ENCODE results near the gene GPR85.

DNA sequence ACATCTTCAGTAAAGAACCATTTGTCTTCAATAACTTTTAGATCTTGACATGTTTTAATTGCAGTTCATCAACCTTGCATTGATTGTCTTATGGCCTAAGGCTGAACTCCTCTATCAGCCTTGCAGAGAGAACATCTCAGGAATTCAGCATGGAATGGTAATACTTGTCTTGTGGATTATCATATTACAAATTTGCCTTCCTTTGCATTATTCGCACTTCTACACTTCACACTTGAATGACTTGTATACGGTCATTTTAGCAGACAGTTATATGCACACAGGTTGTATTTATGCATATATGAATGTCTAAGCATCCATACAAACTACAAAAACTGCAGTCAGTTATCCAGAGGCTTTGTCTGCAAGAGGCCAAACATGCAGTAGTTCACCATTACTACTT, 31.7 kb downstream of the GPR85 start:
- no peak for TF ChIP-seq EZH2 (IDR thresholded peaks at IDR 0.05; ENCODE audit: low read depth)
- TF ChIP-seq, protein P1, sequence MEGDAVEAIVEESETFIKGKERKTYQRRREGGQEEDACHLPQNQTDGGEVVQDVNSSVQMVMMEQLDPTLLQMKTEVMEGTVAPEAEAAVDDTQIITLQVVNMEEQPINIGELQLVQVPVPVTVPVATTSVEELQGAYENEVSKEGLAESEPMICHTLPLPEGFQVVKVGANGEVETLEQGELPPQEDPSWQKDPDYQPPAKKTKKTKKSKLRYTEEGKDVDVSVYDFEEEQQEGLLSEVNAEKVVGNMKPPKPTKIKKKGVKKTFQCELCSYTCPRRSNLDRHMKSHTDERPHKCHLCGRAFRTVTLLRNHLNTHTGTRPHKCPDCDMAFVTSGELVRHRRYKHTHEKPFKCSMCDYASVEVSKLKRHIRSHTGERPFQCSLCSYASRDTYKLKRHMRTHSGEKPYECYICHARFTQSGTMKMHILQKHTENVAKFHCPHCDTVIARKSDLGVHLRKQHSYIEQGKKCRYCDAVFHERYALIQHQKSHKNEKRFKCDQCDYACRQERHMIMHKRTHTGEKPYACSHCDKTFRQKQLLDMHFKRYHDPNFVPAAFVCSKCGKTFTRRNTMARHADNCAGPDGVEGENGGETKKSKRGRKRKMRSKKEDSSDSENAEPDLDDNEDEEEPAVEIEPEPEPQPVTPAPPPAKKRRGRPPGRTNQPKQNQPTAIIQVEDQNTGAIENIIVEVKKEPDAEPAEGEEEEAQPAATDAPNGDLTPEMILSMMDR (conservative IDR thresholded peaks at IDR 0.05), result no peak

Data from PC-9 (cell line).